Body of pancreas (tissue), 4 donors: ENCODE data around the gene BCL7A.

Experiments used
- POLR2A ChIP-seq, 3 donors: fragments of 450-650 bp; IDR thresholded peaks; one replicate each; pipeline ENCODE4 v1.6.1; 2016; ENCODE audit warnings: antibody characterized with exemption in 3 of 3, mild to moderate bottlenecking in 2 of 3
- TF ChIP-seq, protein P1 (sequence below), 7 experiments: fragments of 450-650 bp in 4 of 7; fragments of 200-600 bp in 3 of 7; sonication (generic) in 3 of 7; IDR thresholded peaks; one replicate each; pipeline ENCODE4 v1.5.1; 2016 to 2019; ENCODE audit warnings: antibody characterized with exemption in 7 of 7

DNA sequence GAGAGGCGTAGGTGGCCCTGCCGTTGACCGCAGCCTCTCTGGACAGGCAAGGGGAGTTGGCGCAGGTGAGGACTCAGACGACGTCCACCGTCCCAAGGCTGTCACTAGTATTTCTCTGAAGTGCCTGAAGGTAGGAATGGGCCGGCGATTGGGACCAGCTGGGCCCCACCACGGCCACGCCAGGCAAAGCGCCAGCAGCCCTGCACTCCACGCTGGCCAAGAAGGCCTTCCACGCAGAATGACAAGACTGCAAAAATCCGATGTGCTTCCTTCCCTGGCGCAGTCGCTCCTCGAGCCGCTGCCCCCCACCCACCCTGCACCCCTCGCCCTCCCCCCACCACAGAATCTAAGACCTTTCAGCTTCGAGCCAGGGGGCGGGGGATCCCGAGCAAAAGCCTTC lies 39.6 kb downstream of the BCL7A start:
- TF ChIP-seq, protein P1, sequence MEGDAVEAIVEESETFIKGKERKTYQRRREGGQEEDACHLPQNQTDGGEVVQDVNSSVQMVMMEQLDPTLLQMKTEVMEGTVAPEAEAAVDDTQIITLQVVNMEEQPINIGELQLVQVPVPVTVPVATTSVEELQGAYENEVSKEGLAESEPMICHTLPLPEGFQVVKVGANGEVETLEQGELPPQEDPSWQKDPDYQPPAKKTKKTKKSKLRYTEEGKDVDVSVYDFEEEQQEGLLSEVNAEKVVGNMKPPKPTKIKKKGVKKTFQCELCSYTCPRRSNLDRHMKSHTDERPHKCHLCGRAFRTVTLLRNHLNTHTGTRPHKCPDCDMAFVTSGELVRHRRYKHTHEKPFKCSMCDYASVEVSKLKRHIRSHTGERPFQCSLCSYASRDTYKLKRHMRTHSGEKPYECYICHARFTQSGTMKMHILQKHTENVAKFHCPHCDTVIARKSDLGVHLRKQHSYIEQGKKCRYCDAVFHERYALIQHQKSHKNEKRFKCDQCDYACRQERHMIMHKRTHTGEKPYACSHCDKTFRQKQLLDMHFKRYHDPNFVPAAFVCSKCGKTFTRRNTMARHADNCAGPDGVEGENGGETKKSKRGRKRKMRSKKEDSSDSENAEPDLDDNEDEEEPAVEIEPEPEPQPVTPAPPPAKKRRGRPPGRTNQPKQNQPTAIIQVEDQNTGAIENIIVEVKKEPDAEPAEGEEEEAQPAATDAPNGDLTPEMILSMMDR (IDR thresholded peaks at IDR 0.05), result no peak
- TF ChIP-seq POLR2A (IDR thresholded peaks at IDR 0.05), result no peak
